Stomach (tissue), 9 donors: ENCODE measurements around the gene MAPK7. TPM values are rescaled to one million over a fixed set of nuclear protein-coding genes. Genes with fewer than 3 reads are reported as not detected.

Experiments
- DNase-seq, 2 donors: peaks; one replicate each; pipeline versions ENCODE4 v3.0.0 to v3.0.0-alpha.2; 2013 to 2019
- H3K27ac ChIP-seq, 5 donors: fragments of 200-600 bp in 4 of 5; sonication (generic) in 4 of 5; one replicate each; pipeline ENCODE4 v1.5.1; 2013 to 2019; ENCODE audit warnings: mild to moderate bottlenecking in 1 of 5, moderate library complexity in 1 of 5
- H3K27me3 ChIP-seq, 3 donors: fragments of 200-600 bp; sonication (generic); one replicate each; pipeline ENCODE4 v1.5.1; 2017 to 2019; ENCODE audit warnings: mixed run types in 1 of 3
- H3K36me3 ChIP-seq, 4 donors: fragments of 200-600 bp; sonication (generic); 1 replicate in 3 of 4; 2 replicates in 1 of 4; pipeline ENCODE4 v1.5.1; 2016 to 2019
- H3K4me1 ChIP-seq, 4 donors: fragments of 200-600 bp; sonication (generic); one replicate each; pipeline ENCODE4 v1.5.1; 2016 to 2019
- H3K4me3 ChIP-seq, 4 donors: fragments of 200-600 bp; sonication (generic) in 3 of 4; one replicate each; pipeline ENCODE4 v1.5.1; 2016 to 2019; ENCODE audit warnings: mild to moderate bottlenecking in 1 of 4
- H3K9me3 ChIP-seq, 4 donors: fragments of 200-600 bp; sonication (generic); one replicate each; pipeline ENCODE4 v1.5.1; 2016 to 2019
- EP300 ChIP-seq: sonication (generic); formaldehyde crosslinking; IDR thresholded peaks from one replicate; pipeline ENCODE4 v1.6.1; 2017; ENCODE audit warnings: antibody characterized with exemption
- POLR2A ChIP-seq, 4 donors: fragments of 450-650 bp; IDR thresholded peaks; one replicate each; pipeline ENCODE4 v1.6.1; 2016; ENCODE audit warnings: antibody characterized with exemption in 4 of 4, control low read depth in 2 of 4, mild to moderate bottlenecking in 1 of 4, moderate library complexity in 1 of 4
- POLR2AphosphoS5 ChIP-seq, 3 donors: sonication (generic); formaldehyde crosslinking; IDR thresholded peaks; one replicate each; pipeline ENCODE4 v1.6.1; 2016; ENCODE audit warnings: antibody characterized with exemption in 3 of 3
- whole genome bisulfite sequencing, 5 donors: extraction: QIAGEN DNeasy Blood & Tissue Kit in 3 of 5; methylation state at CpG; one replicate each; pipeline versions ENCODE4 v1.1.5 to v1.1.7; 2013 to 2018; 5-methylcytosine and 5-hydroxymethylcytosine counted together
- intact Hi-C: fragments of 100-400 bp; cut with DNase I; formaldehyde crosslinking; loops from one replicate; pipeline ENCODE4 v1.15.1; 2023; ENCODE audit warnings: low total_unique reads
- polyA plus RNA-seq, 3 donors: library from polyadenylated mRNA; stranded (reverse); fragments of 200-250 nt; gene quantifications; one replicate each; pipeline ENCODE4 v1.2.3, GENCODE V29; 2013
- total RNA-seq, 5 donors: library from RNA; depleted of rRNA; stranded (reverse); fragments of >200 nt; gene quantifications; one replicate each; pipeline versions ENCODE4 v1.1.0 to v1.2.3, GENCODE V29; 2014 to 2016
- TF ChIP-seq, protein P1 (sequence below), 7 experiments: fragments of 450-650 bp in 4 of 7; fragments of 200-600 bp in 3 of 7; sonication (generic) in 3 of 7; IDR thresholded peaks; one replicate each; pipeline ENCODE4 v1.5.1; 2016 to 2019; ENCODE audit warnings: antibody characterized with exemption in 7 of 7, control low read depth in 2 of 7, mild to moderate bottlenecking in 1 of 7
- donor health status: healthy with polysubstance abuse.
- donor health status: Bipolar disorder and iron deficiency.
- donor health status: healthy.

Gene MAPK7
- total and polyA plus RNA-seq, 8 donors: 10.3 to 221 (median 30.5) TPM

DNA sequence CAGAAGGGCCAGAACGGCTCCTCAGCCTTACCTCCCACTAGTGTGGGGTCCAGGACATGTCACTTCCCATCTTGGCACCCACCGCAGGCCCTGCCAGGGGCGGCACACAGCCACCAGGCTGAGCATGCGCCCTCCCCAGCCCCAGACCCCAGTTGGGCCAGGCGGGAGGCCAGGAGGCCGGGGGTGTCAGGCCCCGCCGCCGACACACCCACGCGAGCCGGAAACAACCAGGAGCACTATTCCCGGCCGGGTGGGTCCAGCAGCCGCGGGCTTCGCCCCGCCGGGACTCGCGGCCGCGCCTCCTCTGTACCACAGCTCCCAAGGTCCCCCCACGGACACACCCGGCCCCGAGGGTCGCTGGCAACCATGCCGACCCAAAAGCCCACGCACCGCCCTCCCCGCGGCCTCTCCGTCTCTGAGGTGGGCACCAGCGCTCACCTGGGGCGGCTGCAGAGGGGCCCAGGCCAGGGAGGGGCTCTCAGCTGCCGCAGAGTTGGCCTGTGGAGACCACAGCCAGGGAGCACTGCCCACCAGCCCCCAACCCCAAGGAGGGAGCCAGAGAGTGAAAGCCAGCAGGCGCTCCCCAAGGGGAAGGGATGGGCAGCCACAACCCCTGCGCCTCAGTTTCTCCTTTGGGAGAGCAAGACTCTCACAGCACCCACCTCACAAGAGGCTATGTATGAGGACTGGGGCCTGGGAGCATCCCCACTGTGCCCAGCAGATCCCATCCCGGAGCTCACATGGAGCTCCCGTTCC is 33.8 kb upstream of the MAPK7 start:
- Histone ChIP-seq H3K27me3 (no peaks in the 10 kb centered on the region), H3K36me3 (no peaks in the 10 kb centered on the region), H3K27ac (no peak overlapping the region), H3K4me1 (peaks cover 19 to 57% (median 38%) of the 10 kb centered on the region in 4 donors), H3K4me3 (no peak overlapping the region), H3K9me3 (no peaks in the 10 kb centered on the region)
- 64 to 86% (median 72%) methylated on average over 20 to 40 of the region's 40 CpGs for WGBS, 5 donors
- intact Hi-C loops: no loop called here
- no peak for DNase-seq
- no peak for TF ChIP-seq EP300
- TF ChIP-seq, protein P1, sequence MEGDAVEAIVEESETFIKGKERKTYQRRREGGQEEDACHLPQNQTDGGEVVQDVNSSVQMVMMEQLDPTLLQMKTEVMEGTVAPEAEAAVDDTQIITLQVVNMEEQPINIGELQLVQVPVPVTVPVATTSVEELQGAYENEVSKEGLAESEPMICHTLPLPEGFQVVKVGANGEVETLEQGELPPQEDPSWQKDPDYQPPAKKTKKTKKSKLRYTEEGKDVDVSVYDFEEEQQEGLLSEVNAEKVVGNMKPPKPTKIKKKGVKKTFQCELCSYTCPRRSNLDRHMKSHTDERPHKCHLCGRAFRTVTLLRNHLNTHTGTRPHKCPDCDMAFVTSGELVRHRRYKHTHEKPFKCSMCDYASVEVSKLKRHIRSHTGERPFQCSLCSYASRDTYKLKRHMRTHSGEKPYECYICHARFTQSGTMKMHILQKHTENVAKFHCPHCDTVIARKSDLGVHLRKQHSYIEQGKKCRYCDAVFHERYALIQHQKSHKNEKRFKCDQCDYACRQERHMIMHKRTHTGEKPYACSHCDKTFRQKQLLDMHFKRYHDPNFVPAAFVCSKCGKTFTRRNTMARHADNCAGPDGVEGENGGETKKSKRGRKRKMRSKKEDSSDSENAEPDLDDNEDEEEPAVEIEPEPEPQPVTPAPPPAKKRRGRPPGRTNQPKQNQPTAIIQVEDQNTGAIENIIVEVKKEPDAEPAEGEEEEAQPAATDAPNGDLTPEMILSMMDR (IDR thresholded peaks at IDR 0.05): no peak
- no peak for TF ChIP-seq POLR2A (IDR thresholded peaks at IDR 0.05)
- TF ChIP-seq POLR2AphosphoS5 (IDR thresholded peaks at IDR 0.05): no peak

DNA sequence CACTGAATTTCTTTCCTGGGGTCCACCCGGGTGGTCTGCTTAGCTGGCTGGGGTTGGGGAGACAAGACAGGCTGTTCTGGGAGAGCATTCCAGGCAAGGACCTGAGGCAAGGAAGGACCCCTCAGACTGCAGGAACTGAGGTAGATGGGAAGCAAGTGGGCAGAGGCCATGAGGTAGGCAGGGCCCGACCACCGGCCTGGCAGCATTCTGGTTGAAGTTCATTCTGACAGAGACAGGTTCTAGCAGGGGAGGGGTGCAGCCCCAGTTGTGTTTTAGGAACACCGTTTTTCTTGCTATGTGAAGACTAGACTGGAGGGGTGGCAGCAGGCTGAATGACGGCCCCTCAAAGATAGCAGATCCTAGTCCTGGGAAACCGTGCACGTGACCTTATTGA is 33.2 kb upstream of the MAPK7 start:
- WGBS, 5 donors: 80 to 95% (median 91%) methylated on average over 7 of the region's 7 CpGs

DNA sequence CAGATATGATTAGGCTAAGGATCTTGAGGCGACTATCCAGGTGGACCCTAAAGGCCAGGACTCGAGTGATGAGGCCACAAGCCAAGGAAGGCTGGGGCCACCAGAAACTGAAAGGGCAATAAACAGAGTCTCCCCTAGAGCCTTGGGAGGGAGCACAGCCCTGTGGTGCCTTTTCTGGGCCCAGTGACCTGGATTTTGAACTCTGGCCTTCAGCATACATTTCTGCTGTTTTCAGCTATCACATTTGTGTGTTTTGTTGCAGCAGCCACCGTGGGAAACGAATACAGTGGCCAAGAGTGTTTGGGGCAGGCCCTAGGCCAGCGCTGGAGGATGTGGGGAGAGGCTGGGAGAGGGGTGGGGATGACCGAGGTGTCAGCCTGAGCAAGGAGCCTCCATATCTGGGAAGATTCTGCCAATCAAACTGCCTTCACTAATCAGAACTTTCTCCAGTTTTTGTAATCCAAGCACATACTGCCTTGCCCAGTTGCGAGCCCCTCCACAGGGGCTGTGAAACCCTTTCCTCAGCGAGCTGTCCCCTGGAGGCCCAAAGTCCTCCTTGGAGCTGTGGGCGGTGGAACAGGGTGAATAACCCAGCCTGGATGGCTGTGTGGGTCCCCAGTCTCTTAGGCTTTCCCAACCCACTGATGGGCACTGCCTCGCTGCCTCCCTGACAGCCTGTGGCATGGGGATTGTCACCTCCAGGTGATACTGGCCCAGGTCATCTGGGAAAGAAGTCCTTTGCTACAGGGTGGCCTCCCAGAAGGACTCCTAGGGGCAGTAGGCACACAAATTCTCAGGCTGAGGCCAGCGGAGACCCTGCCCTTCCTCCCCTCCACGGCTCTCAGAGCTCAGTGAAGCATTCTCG is 32.6 kb upstream of the MAPK7 start:
- TF ChIP-seq POLR2AphosphoS5 (IDR thresholded peaks at IDR 0.05) (no peak), POLR2A (IDR thresholded peaks at IDR 0.05) (no peak), EP300 (no peak)
- TF ChIP-seq, protein P1 (IDR thresholded peaks at IDR 0.05): no peak
- H3K9me3 ChIP-seq: no peaks in the 10 kb centered on the region
- H3K27ac ChIP-seq: peak overlapping the region in 4 of 5 donors; percentile 66 to 81 (median 74)
- H3K36me3 ChIP-seq: no peaks in the 10 kb centered on the region
- no peak for DNase-seq
- H3K4me1 ChIP-seq: peaks cover 19 to 57% (median 38%) of the 10 kb centered on the region in 4 donors
- no peaks in the 10 kb centered on the region for H3K27me3 ChIP-seq
- WGBS, 5 donors: 78 to 82% (median 82%) methylated on average over 8 to 13 of the region's 13 CpGs
- intact Hi-C loops: no loop called here
- H3K4me3 ChIP-seq: no peak overlapping the region

More for the DNA sequence above, 33.2 kb upstream of the MAPK7 start:
- Histone ChIP-seq H3K36me3 (no peaks in the 10 kb centered on the region), H3K27me3 (no peaks in the 10 kb centered on the region), H3K4me1 (peaks cover 19 to 57% (median 38%) of the 10 kb centered on the region in 4 donors), H3K4me3 (no peak overlapping the region), H3K9me3 (no peaks in the 10 kb centered on the region), H3K27ac (no peak overlapping the region)
- no peak for DNase-seq
- TF ChIP-seq POLR2AphosphoS5 (IDR thresholded peaks at IDR 0.05) (no peak), POLR2A (IDR thresholded peaks at IDR 0.05) (no peak), EP300 (no peak)
- TF ChIP-seq, protein P1 (IDR thresholded peaks at IDR 0.05): no peak
- intact Hi-C loops: no loop called here
